Stimulated activated CD4-positive, alpha-beta T cell treated with anti-CD3 and anti-CD28 coated beads, Interleukin-1b, Interleukin-23, amount 100 ng/mL, for 48 hours (primary cell): Measurements from ENCODE around the gene MAD1L1.
"Not testable (repeated sequence)": the region's sequence is repeated elsewhere in the genome, so short reads cannot be mapped to it uniquely, and the experiment has no call there.

Experiments used
- DNase-seq: peaks from one replicate; pipeline ENCODE4 v3.0.0-alpha.2; 2020

Gene MAD1L1

DNA sequence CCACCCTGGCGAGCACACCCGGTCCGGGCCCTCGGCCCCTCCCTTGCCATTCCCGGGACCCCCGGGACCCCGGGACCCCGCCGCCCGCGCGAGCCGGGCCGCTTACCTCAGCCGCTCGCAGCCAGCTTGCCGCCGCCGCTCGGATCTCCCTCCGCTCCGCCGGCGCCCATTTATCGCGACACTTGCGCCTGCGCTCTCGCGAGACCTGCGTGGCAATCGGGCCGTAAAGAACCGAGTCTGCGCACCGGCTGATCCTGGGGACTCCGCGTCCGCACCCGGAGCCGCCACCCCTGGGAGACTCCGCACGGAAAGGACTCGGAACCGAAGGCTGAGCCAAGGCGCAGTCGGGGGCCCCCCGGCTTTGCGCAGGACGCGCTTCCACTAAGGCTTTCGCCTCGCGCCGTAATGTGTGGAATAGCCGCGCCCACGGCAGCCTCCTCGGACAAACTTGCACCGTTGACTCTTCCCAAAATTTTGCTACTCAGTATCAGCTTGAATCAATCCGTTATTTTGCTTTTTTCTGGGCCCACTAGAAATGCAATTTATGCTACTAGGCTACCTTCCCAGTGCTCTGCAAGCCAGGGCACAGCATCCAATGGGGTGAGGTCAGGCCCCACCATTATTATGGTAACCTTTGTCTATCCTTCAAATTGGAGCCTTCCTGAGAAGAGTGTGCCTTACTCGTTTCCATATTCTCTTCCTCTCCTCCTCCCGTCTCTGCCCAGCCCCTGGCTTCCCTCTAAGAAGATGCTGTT lies at the start of gene MAD1L1:
Gene MAD1L1, minus strand, starts transcription at position 180 of the 755 bp plus-strand sequence. CDS start 2,812 bp downstream, outside the sequence.
- peak; percentile 89 for DNase-seq

GRCh38 chr7:2282185-2282751 lies 49.5 kb upstream of the MAD1L1 start:
- no peak for DNase-seq

DNA sequence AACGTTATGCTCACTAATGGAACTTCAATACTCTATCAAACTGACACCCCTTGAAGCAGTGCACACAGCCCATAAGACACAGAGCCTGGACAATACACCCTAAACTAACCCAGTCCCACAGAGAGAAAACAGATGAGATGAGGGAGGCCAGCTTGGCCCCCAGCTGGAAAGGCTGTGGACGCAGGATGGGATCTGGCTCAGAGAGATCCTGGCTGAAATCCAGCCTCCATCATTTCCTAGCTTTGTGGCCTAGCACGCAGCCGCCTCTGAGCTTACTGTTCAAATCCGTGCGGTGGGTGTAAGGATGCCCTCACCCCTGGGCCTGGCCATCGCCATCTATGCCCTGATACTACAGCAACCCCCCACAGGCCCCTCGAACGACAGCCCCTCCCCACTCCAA lies 48.8 kb upstream of the MAD1L1 start:
- DNase-seq = no peak

GRCh38 chr7:2280424-2280823 lies 47.7 kb upstream of the MAD1L1 start:
- DNase-seq = no peak

- no peak for DNase-seq
These were observed 47.2 kb upstream of the MAD1L1 start for GRCh38 chr7:2279896-2280295.

GRCh38 chr7:2278026-2278425 lies 45.3 kb upstream of the MAD1L1 start:
- no peak for DNase-seq

DNA sequence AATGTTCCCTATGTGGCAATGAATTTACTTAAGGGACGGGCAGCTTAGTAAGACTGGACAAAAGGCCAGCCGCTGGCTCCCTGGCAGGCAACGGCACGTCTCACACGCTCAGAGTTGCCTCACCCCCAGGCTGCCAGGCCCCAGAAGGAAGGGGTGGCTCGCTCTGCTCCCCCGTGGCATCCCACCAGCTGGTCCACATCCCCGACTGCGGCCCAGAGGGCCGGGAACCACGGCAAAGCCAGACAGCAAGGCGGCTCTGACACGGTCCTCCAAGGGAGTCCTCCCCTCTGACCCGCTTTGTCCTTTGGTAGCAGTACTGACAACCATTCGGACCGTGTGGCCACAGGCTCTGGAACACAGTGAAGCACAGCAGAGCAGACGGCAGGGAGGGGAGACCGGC lies 43.4 kb upstream of the MAD1L1 start:
- DNase-seq = no peak

- no peak for DNase-seq
These were observed 42.4 kb upstream of the MAD1L1 start for GRCh38 chr7:2275101-2275500.

DNA sequence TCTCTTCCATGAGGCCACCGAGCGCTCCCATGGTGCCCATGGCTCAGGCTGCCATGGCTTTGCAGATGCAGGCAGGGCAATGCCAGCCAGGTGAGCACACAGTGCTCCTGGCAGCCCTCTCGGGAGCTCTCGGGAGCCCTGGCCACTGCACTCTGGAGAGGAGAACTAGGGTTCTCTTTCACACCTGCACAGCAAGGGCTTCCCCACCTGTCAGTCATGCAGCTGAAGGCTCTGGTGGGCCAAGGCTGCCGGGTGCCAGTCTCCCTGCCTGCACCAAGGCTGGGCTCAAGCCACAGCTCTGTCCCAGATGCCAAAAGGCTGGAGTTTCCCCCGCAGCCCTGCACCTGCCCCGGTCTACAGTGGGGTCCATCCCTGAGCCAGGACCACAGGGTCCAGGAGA lies 41.9 kb upstream of the MAD1L1 start:
- DNase-seq = no peak

DNA sequence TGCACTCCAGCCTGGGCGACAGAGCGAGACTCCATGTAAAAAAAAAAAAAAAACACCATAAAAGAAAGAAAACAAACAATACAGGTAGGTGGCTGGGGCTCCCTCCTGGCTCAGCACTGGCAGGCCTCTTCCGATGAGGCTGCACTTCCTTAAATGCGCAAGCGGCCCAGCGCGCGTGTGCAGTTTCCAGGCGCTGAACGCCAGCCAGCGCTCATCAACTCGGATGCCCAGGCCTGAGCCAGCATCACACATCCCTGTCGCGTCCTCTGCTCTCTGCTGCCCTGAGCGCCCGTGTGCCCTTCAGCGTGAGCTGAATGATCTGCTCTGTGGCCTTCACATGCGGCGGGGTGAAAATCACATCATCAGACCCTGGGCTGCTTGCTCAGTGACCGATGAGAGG lies 41.1 kb upstream of the MAD1L1 start:
- no peak for DNase-seq

- no peak for DNase-seq
These were observed 39.3 kb upstream of the MAD1L1 start for GRCh38 chr7:2272031-2272430.

DNA sequence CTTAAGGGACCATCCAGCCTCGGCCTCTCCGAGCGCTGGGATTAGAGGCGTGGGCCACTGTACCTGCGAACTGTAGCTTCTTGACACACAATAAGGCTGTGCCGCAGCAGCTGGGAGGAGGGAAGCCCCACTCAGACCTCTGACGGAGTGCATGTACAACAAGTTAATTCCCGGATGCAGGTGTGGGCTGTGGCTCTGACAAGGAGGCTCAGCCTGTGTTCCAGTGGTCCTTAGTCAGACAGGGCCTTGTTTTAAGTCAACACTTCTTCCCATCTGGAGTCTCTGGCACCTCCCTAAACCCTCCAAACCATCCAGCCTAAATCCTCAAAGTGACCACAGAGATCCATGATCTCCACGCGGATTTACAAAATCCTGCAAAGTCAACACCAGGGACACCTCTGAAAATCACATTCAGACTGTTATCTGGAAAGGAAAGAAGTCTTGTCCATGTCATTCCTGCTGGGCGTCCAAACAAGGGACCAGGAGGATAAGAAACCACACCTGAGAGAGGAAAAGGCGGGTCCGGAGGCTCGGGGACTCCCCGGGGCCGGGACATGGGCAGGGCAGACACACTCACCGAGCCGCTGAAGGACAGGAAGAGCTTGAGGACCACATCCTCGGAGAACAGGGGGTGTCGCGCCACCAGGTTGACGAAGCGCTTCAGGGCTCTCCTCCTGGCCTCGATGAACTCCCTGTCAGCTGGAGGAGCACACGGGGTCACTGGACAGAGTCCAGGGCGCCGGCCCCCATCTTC lies 38.7 kb upstream of the MAD1L1 start:
- DNase-seq = no peak

- DNase-seq = no peak
These were observed 37.8 kb upstream of the MAD1L1 start for GRCh38 chr7:2270495-2270894.

- no peak for DNase-seq
These were observed 37.3 kb upstream of the MAD1L1 start for GRCh38 chr7:2269991-2270460.

DNA sequence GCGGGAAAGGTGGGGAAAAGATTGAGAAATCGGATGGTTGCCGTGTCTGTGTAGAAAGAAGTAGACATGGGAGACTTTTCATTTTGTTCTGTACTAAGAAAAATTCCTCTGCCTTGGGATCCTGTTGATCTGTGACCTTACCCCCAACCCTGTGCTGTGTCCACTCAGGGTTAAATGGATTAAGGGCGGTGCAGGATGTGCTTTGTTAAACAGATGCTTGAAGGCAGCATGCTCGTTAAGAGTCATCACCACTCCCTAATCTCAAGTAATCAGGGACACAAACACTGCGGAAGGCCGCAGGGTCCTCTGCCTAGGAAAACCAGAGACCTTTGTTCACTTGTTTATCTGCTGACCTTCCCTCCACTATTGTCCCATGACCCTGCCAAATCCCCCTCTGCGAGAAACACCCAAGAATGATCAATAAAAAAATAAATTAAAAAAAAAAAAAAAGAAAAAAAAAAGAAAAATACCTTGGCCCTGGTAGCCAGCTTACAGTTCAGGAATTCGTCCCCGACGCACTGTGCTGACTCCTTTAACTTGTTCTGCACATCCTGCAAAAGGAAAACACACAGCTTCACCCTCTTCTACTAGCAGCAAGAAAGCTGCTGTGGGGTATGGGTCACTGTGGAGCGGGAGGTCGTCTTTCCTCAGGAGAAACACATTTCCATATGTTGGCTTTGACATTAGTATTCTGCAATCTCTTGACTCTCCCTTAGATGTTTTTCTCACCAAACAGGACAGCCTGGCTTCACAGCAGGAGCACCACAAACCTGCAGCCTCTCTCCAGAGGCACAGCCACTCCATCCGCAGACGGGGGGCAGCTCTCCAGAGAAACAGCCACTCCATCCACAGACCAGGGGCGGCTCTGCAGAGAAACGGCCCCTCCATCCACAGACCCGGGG lies 36.6 kb upstream of the MAD1L1 start:
- not testable (repeated sequence) for DNase-seq

DNA sequence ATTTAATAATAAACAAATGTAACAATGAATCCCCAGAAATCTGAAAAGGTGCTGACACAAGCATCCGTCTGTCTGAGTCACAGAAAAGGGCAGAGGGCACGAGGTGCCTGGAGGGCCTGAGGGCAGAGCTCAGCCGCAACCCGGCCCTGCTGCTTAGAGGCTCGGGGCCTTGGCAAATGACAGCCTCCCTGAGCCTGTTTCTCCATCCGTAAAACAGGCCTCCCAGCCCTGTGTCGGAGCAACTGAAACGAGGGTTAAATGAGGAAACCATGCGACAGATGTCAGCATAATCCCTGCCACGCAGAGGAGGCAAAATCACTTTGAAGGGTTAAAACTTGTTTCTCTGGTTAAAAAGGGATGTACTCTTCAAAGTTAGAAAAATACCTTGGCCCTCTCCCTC lies 34.2 kb upstream of the MAD1L1 start:
- no peak for DNase-seq

DNA sequence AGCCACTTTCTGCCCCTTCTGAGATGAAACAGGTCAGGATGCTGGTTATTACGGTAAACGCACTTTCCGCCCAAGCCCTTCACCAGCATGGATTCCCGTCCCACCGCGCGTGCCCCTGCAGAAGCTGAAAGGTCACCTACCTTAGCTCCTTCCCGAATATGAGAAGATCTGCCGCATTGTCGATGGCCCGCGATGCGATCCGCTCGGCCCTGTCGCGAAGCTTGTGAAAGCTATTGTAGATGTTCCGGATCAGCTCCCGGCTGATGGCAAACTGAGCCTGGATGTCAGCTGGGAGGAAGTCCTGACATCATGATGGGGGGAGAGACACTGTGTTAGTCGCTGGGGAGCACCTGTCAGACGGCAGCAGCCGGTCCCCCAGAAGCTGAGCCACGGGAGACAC lies 31.4 kb upstream of the MAD1L1 start:
- no peak for DNase-seq

DNA sequence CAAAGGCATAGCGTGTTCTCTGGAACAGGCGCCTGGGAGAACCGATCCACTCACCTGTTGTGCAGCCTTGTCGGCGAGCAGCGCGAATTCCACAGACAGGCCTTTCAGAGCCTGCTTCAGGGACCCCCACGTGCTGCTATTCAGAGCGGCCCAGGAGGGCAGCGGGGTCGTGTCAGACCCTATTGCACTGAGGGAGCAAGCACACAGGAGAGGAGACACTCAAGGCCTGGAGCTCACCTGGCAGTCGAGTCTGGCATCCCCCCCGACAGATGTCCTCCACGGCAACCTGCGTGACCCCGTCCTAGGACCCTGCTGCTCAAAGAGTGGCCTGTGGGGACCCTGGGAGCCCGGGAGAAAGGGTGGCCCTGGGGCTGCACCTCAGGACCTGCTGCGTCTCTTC lies 30.4 kb upstream of the MAD1L1 start:
- DNase-seq = no peak

GRCh38 chr7:2261611-2262010 lies 28.9 kb upstream of the MAD1L1 start:
- DNase-seq = no peak

- no peak for DNase-seq
These were observed 28.1 kb upstream of the MAD1L1 start for GRCh38 chr7:2260820-2261219.

- no peak for DNase-seq
These were observed 26.7 kb upstream of the MAD1L1 start for GRCh38 chr7:2259480-2259879.

- no peak for DNase-seq
These were observed 26.1 kb upstream of the MAD1L1 start for GRCh38 chr7:2258661-2259365.
